Fibroblast of skin of left quadriceps (primary cell): ENCODE measurements around the gene GNG3.

Experiments used
- DNase-seq, 2 experiments: peaks; one replicate each; pipeline ENCODE4 v3.0.0-alpha.2; 2013; ENCODE audit warnings: low read depth in 2 of 2

GNG3 gene

DNA sequence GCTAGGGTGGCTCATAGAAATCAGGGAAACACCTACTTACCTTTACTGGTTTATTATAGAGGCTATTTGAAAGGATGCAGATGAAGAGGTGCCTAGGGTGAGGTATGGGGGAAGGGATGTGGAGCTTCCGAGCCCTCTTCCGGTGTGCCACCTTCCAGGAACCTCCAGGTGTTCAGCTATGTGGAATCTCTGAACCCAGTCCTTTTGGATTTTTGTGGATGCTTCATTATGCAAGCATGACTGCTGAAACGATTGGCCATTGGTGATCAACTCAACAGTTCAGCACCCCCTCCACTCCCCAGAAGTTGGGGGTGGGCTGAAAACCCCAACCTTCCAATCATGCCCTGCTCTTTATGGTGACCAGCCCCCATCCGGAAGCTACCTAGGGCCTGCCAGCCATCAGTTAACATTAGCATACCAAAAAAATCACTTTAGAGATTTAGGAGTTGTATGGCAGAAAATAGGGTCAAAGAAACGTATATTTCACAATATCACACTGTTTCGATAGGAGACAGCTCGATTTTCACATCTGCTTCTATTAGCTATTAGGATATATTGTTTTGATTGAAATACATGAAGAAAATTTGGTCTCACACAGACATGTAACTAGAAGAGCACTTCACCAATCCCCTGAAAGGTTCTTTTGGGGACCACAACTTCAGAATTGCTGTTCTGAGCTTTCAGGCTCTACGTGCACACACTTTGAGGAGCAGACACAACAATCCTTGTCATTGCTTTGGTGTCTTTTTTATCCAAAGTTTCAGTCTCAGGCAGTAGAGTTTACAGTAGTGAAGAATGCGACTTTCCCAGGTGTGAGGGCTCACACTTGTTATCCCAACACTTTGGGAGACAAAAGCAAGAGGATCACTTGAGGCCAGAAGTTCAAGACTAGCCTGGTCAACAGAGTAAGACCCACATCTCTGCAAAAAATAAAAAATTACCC is 50.6 kb downstream of the GNG3 start:
- no peak for DNase-seq
